Measurements from ENCODE around the gene TMEFF2.

The TMEFF2 gene

DNA sequence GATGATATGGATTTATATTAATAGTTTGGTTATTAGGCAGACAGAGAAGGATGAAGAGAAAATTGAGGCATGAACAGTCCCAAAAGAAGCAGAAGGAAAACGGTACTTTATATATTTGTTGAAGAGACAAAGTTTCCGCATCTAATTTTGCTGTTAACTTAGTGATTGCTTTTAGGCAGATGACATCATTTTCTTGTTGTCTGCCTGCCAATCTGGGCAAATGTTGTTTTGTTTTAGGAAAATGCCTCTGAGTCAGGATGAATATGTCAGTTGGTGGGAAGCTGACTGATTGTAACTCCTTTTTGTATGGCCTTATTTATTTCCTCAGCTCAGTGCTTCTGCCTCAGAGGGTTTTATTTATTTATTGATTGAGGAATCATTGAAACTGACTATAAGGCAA is 295.3 kb downstream of the TMEFF2 start:
- Histone ChIP-seq H3K27me3 (ENCODE audit: insufficient read depth, poor library complexity, severe bottlenecking) (no peaks in the 10 kb centered on the region), H3K4me1 (ENCODE audit: insufficient read depth, poor library complexity, severe bottlenecking) (peaks cover 36% of the 10 kb centered on the region), H3K9me3 (ENCODE audit: severe bottlenecking) (no peaks in the 10 kb centered on the region), H3K4me3 (ENCODE audit: severe bottlenecking) (no peak overlapping the region), H3K27ac (ENCODE audit: poor library complexity, severe bottlenecking) (peak overlapping the region; percentile 73), H3K36me3 (ENCODE audit: low read depth) (no peaks in the 10 kb centered on the region)
- no peak for TF ChIP-seq CTCF (IDR thresholded peaks at IDR 0.05; ENCODE audit: poor library complexity, severe bottlenecking)
- ATAC-seq (ENCODE audit: low read depth) = peak; percentile 62
- no peak for DNase-seq (ENCODE audit: low spot score)
